ENCODE data around the gene CPSF3. TPM values are rescaled to one million over a fixed set of nuclear protein-coding genes. Genes with fewer than 3 reads are reported as not detected.

CPSF3 gene
- total RNA-seq, 2 donors from 2014 or later, result 75.0 to 85.2 TPM

- peaks cover 75% of the 10 kb centered on the region for H3K36me3 ChIP-seq (ENCODE audit: control insufficient read depth, insufficient read depth, low read length)
- Mint-ChIP-seq H3K4me1 (peaks cover 10% of the 10 kb centered on the region), H3K9me3 (no peaks in the 10 kb centered on the region), H3K27ac (no peak overlapping the region), H3K27me3 (ENCODE audit: insufficient read depth) (no peaks in the 10 kb centered on the region), H3K4me3 (no peak overlapping the region), H3K36me3 (ENCODE audit: low read depth) (peaks cover 48% of the 10 kb centered on the region)
- H3K4me1 ChIP-seq (ENCODE audit: control insufficient read depth, insufficient read depth, low read length), result no peaks in the 10 kb centered on the region
- DNase-seq, result no peak
- no peak for TF ChIP-seq CTCF (conservative IDR thresholded peaks at IDR 0.05)
- H3K4me3 ChIP-seq (ENCODE audit: low read length), result no peak overlapping the region
- H3K27me3 ChIP-seq (ENCODE audit: control insufficient read depth, insufficient read depth, low read length, poor library complexity, severe bottlenecking), result no peaks in the 10 kb centered on the region
- no peak overlapping the region for H3K27ac ChIP-seq (ENCODE audit: low read depth, low read length)
- WGBS, 2 experiments (ENCODE audit: insufficient coverage in 1 of 2, insufficient read length in 1 of 2), result 90 to 100% methylated on average over 1 to 3 of the region's 3 CpGs
- H3K9ac ChIP-seq (ENCODE audit: extremely low read depth, low read length, poor library complexity, severe bottlenecking), result no peak overlapping the region
- H3K9me3 ChIP-seq (ENCODE audit: control insufficient read depth, low read length), result no peaks in the 10 kb centered on the region
Measured at GRCh38 chr2:9460441-9461017, 37.1 kb downstream of the CPSF3 start.

- H3K27ac Mint-ChIP-seq, result no peak overlapping the region
- no peaks in the 10 kb centered on the region for H3K27me3 ChIP-seq (ENCODE audit: control insufficient read depth, insufficient read depth, low read length, poor library complexity, severe bottlenecking)
Measured at GRCh38 chr2:9461079-9461478, 37.6 kb downstream of the CPSF3 start.

GRCh38 chr2:9462313-9462712, 38.9 kb downstream of the CPSF3 start:
- WGBS, 2 experiments (ENCODE audit: insufficient coverage in 1 of 2, insufficient read length in 1 of 2), result 92 to 98% methylated on average over 4 to 5 of the region's 5 CpGs
- no peak for TF ChIP-seq CTCF (conservative IDR thresholded peaks at IDR 0.05)
- H3K27ac Mint-ChIP-seq, result no peak overlapping the region

More at GRCh38 chr2:9461079-9461478, 37.6 kb downstream of the CPSF3 start:
- Histone ChIP-seq H3K36me3 (ENCODE audit: control insufficient read depth, insufficient read depth, low read length) (peaks cover 76% of the 10 kb centered on the region), H3K4me1 (ENCODE audit: control insufficient read depth, insufficient read depth, low read length) (no peaks in the 10 kb centered on the region), H3K9me3 (ENCODE audit: control insufficient read depth, low read length) (no peaks in the 10 kb centered on the region), H3K27ac (ENCODE audit: low read depth, low read length) (no peak overlapping the region), H3K4me3 (ENCODE audit: low read length) (no peak overlapping the region), H3K9ac (ENCODE audit: extremely low read depth, low read length, poor library complexity, severe bottlenecking) (no peak overlapping the region)
- WGBS, 2 experiments (ENCODE audit: insufficient coverage in 1 of 2, insufficient read length in 1 of 2), result 93 to 97% methylated on average over 3 of the region's 3 CpGs
- Mint-ChIP-seq H3K4me3 (no peak overlapping the region), H3K27me3 (ENCODE audit: insufficient read depth) (no peaks in the 10 kb centered on the region), H3K9me3 (no peaks in the 10 kb centered on the region), H3K4me1 (peaks cover 10% of the 10 kb centered on the region), H3K36me3 (ENCODE audit: low read depth) (peaks cover 50% of the 10 kb centered on the region)
- no peak for DNase-seq
- TF ChIP-seq CTCF (conservative IDR thresholded peaks at IDR 0.05), result no peak

More at GRCh38 chr2:9462313-9462712, 38.9 kb downstream of the CPSF3 start:
- H3K4me3 ChIP-seq (ENCODE audit: low read length), result no peak overlapping the region
- no peaks in the 10 kb centered on the region for H3K9me3 ChIP-seq (ENCODE audit: control insufficient read depth, low read length)
- H3K9me3 Mint-ChIP-seq, result no peaks in the 10 kb centered on the region
- H3K9ac ChIP-seq (ENCODE audit: extremely low read depth, low read length, poor library complexity, severe bottlenecking), result no peak overlapping the region
- H3K27me3 ChIP-seq (ENCODE audit: control insufficient read depth, insufficient read depth, low read length, poor library complexity, severe bottlenecking), result no peaks in the 10 kb centered on the region
- H3K27ac ChIP-seq (ENCODE audit: low read depth, low read length), result no peak overlapping the region
- H3K27me3 Mint-ChIP-seq (ENCODE audit: insufficient read depth), result no peaks in the 10 kb centered on the region
- peaks cover 43% of the 10 kb centered on the region for H3K36me3 Mint-ChIP-seq (ENCODE audit: low read depth)
- H3K4me3 Mint-ChIP-seq, result no peak overlapping the region
- peaks cover 68% of the 10 kb centered on the region for H3K36me3 ChIP-seq (ENCODE audit: control insufficient read depth, insufficient read depth, low read length)
- peaks cover 10% of the 10 kb centered on the region for H3K4me1 Mint-ChIP-seq
- no peaks in the 10 kb centered on the region for H3K4me1 ChIP-seq (ENCODE audit: control insufficient read depth, insufficient read depth, low read length)
- DNase-seq, result no peak

All from endodermal cell (in vitro differentiated cells).